Gastrocnemius medialis (tissue), 4 donors: ENCODE data around the gene NARF.

Source experiments
- CTCF ChIP-seq, 5 experiments: fragments of 450-650 bp in 3 of 5; fragments of 200-600 bp in 2 of 5; sonication (generic) in 2 of 5; IDR thresholded peaks in 4 of 5; conservative IDR thresholded peaks in 1 of 5; 1 replicate in 4 of 5; 2 replicates in 1 of 5; pipeline ENCODE4 v1.5.1; 2016 to 2019; ENCODE audit warnings: antibody characterized with exemption in 5 of 5, mild to moderate bottlenecking in 3 of 5, moderate library complexity in 3 of 5
- POLR2A ChIP-seq, 2 donors: fragments of 450-650 bp; IDR thresholded peaks; one replicate each; pipeline ENCODE4 v1.6.1; 2017; ENCODE audit warnings: antibody characterized with exemption in 2 of 2, mild to moderate bottlenecking in 2 of 2, moderate library complexity in 2 of 2

- TF ChIP-seq POLR2A (IDR thresholded peaks at IDR 0.05) (no peak), CTCF (IDR thresholded peaks at IDR 0.05 in 4 of 5, conservative IDR thresholded peaks at IDR 0.05 in 1 of 5) (no peak)
These were observed 5.5 kb downstream of the NARF start for GRCh38 chr17:82463925-82464566.
